Adrenal gland (tissue), 12 donors: ENCODE measurements around the gene RXRB. TPM values are rescaled to one million over a fixed set of nuclear protein-coding genes. Genes with fewer than 3 reads are reported as not detected.

Experiments
- DNase-seq, 7 donors: peaks; one replicate each; pipeline ENCODE4 v3.0.0-alpha.2; 2019 to 2020
- H3K27ac ChIP-seq, 5 donors: fragments of 200-600 bp; sonication (generic) in 4 of 5; 1 replicate in 3 of 5; 2 replicates in 2 of 5; pipeline versions ENCODE4 v1.5.1 to v1.8.0; 2016 to 2020; ENCODE audit warnings: mild to moderate bottlenecking in 1 of 5
- H3K27me3 ChIP-seq: fragments of 200-600 bp; 2 replicates; pipeline ENCODE4 v1.8.0; 2021
- H3K36me3 ChIP-seq, 2 donors: fragments of 200-600 bp; replicated peaks in 1 of 2; 1 replicate in 1 of 2; 2 replicates in 1 of 2; pipeline versions ENCODE4 v1.5.1 to v1.8.0; 2018 to 2022
- H3K4me1 ChIP-seq, 2 donors: fragments of 200-600 bp; replicated peaks in 1 of 2; 1 replicate in 1 of 2; 2 replicates in 1 of 2; pipeline versions ENCODE4 v1.5.1 to v1.8.0; 2018 to 2021
- H3K4me3 ChIP-seq, 4 donors: fragments of 200-600 bp; sonication (generic) in 3 of 4; one replicate each; pipeline ENCODE4 v1.5.1; 2016 to 2018
- H3K9me3 ChIP-seq, 3 donors: fragments of 200-600 bp; sonication (generic) in 1 of 3; replicated peaks in 1 of 3; 1 replicate in 2 of 3; 2 replicates in 1 of 3; pipeline versions ENCODE4 v1.5.1 to v1.8.0; 2016 to 2021
- CTCF ChIP-seq, 6 experiments: fragments of 450-650 bp in 4 of 6; fragments of 200-600 bp in 2 of 6; sonication (generic) in 1 of 6; IDR thresholded peaks; 1 replicate in 5 of 6; 2 replicates in 1 of 6; pipeline versions ENCODE4 v1.5.1 to v1.8.0; 2016 to 2021; ENCODE audit warnings: antibody characterized with exemption in 6 of 6, mild to moderate bottlenecking in 2 of 6, moderate library complexity in 1 of 6
- POLR2A ChIP-seq, 2 donors: fragments of 450-650 bp; IDR thresholded peaks; one replicate each; pipeline ENCODE4 v1.6.1; 2017; ENCODE audit warnings: antibody characterized with exemption in 2 of 2, mild to moderate bottlenecking in 2 of 2, moderate library complexity in 1 of 2
- WGBS, 4 donors: extraction: QIAGEN DNeasy Blood & Tissue Kit in 2 of 4; methylation state at CpG; one replicate each; pipeline versions ENCODE4 v1.1.5 to v1.1.7; 2013 to 2017; 5-methylcytosine and 5-hydroxymethylcytosine counted together
- intact Hi-C, 2 donors: fragments of 100-400 bp; cut with DNase I; formaldehyde crosslinking; loops; one replicate each; pipeline versions ENCODE4 v1.14.1 to v1.15.0; 2022 to 2023
- polyA plus RNA-seq, 3 donors: library from polyadenylated mRNA; stranded (reverse); fragments of 200-250 nt in 2 of 3; fragments of 350-450 nt in 1 of 3; fragmentation: Illumina TruSeq in 1 of 3; extraction: RNeasy Lipid Tissue Mini Kit (QIAGEN cat#74804) in 1 of 3; gene quantifications; one replicate each; pipeline ENCODE4 v1.2.3, GENCODE V29; 2013 to 2014
- total RNA-seq, 9 donors: library from RNA; depleted of rRNA in 4 of 9; stranded (reverse); fragments of >200 nt in 4 of 9; fragments of 120-200 nt in 1 of 9; fragmentation: NEBNext Ultra II Directional in 1 of 9; extraction: Animal tissue kit (Norgen Biotek cat#: 25700) in 1 of 9; gene quantifications; one replicate each; pipeline versions ENCODE4 v1.1.0 to v1.2.4, GENCODE V29; 2013 to 2023
- donor health status: healthy with polysubstance abuse.
- donor health status: Bipolar disorder and iron deficiency.
- donor health status: DM: yes; HTN: yes; CAD: no.
- donor health status: DM: no; HTN: no; CAD: no.
- donor health status: DM: no; HTN: no; CAD: no.
- donor health status: DM: yes; HTN: yes; CAD: no.

RXRB gene
- total and polyA plus RNA-seq, 12 donors = 15.8 to 75.9 (median 33.2) TPM

- peak overlapping the region; percentile 1 to 95 (median 92) for H3K27ac ChIP-seq
- H3K36me3 ChIP-seq = peaks cover 0 to 31% of the 10 kb centered on the region in 2 donors
- peak overlapping the region; percentile 57 to 99 (median 79) for H3K4me3 ChIP-seq
- H3K9me3 ChIP-seq = no peaks in the 10 kb centered on the region
- intact Hi-C loops = loop anchor here in 1 of 2 donors (5.0 kb wide), 1 partner anchor 40 kb away; no protein-coding TSS in a partner anchor
- WGBS, 4 donors = 1 to 3% (median 1%) methylated on average over 9 to 29 of the region's 29 CpGs
- TF ChIP-seq CTCF (IDR thresholded peaks at IDR 0.05) = no peak
- no peak for TF ChIP-seq POLR2A (IDR thresholded peaks at IDR 0.05)
- H3K4me1 ChIP-seq = peaks cover 19 to 31% of the 10 kb centered on the region in 2 donors
- no peaks in the 10 kb centered on the region for H3K27me3 ChIP-seq
- DNase-seq = peak; percentile 62 to 80 (median 71)
Measured at GRCh38 chr6:33207552-33208090, 7.2 kb upstream of the RXRB start.

- H3K27me3 ChIP-seq = no peaks in the 10 kb centered on the region
- TF ChIP-seq POLR2A (IDR thresholded peaks at IDR 0.05) = no peak
- TF ChIP-seq CTCF (IDR thresholded peaks at IDR 0.05) = no peak
- DNase-seq = peak in 6 of 7 donors; percentile 53 to 79 (median 66)
- H3K4me3 ChIP-seq = peak overlapping the region in 2 of 4 donors; percentile 83 to 99
- H3K9me3 ChIP-seq = no peaks in the 10 kb centered on the region
- H3K27ac ChIP-seq = peak overlapping the region in 1 of 5 donors; percentile 95
- peaks cover 0 to 37% of the 10 kb centered on the region in 2 donors for H3K36me3 ChIP-seq
- 16 to 17% (median 16%) methylated on average over 17 to 20 of the region's 20 CpGs for WGBS, 4 donors
- intact Hi-C loops = loop anchor here in 1 of 2 donors (5.0 kb wide), 1 partner anchor 40 kb away; no protein-coding TSS in a partner anchor
- peaks cover 22 to 35% of the 10 kb centered on the region in 2 donors for H3K4me1 ChIP-seq
Measured at GRCh38 chr6:33206864-33207551, 6.5 kb upstream of the RXRB start.

GRCh38 chr6:33206027-33206863, 5.8 kb upstream of the RXRB start:
- Histone ChIP-seq H3K27ac (no peak overlapping the region), H3K36me3 (peaks cover 0 to 38% of the 10 kb centered on the region in 2 donors), H3K27me3 (no peaks in the 10 kb centered on the region), H3K4me3 (no peak overlapping the region), H3K9me3 (no peaks in the 10 kb centered on the region), H3K4me1 (peaks cover 29 to 42% of the 10 kb centered on the region in 2 donors)
- intact Hi-C loops = loop anchor here in 1 of 2 donors (5.0 kb wide), 1 partner anchor 41 kb away; no protein-coding TSS in a partner anchor
- WGBS, 4 donors = 76 to 86% (median 82%) methylated on average over 2 to 3 of the region's 3 CpGs
- DNase-seq = peak in 1 of 7 donors; percentile 24
- TF ChIP-seq CTCF (IDR thresholded peaks at IDR 0.05) (no peak), POLR2A (IDR thresholded peaks at IDR 0.05) (no peak)
